HEK293 (cell line): ENCODE data around the gene HIPK1.

Experiments used
- YY1 ChIP-seq: fragments of 450-650 bp; formaldehyde crosslinking; IDR thresholded peaks from 2 replicates; pipeline ENCODE4 v1.5.1; 2018; ENCODE audit warnings: missing biosample characterization, missing genetic modification characterization
- ZEB2 ChIP-seq: fragments of 450-650 bp; formaldehyde crosslinking; IDR thresholded peaks from 2 replicates; pipeline ENCODE4 v1.5.1; 2016; ENCODE audit warnings: missing biosample characterization, missing genetic modification characterization
- ZNF146 ChIP-seq: fragments of 450-650 bp; formaldehyde crosslinking; IDR thresholded peaks from 2 replicates; pipeline ENCODE4 v1.5.1; 2016; ENCODE audit warnings: missing biosample characterization, missing genetic modification characterization
- ZNF174 ChIP-seq: fragments of 450-650 bp; formaldehyde crosslinking; IDR thresholded peaks from 2 replicates; pipeline ENCODE4 v1.5.0; 2017; ENCODE audit warnings: missing biosample characterization, mild to moderate bottlenecking, missing genetic modification characterization
- ZNF624 ChIP-seq: fragments of 450-650 bp; formaldehyde crosslinking; IDR thresholded peaks from 2 replicates; pipeline ENCODE4 v1.5.1; 2017; ENCODE audit warnings: missing biosample characterization, missing genetic modification characterization
- ZNF658 ChIP-seq: fragments of 450-650 bp; formaldehyde crosslinking; IDR thresholded peaks from 2 replicates; pipeline ENCODE4; 2016; ENCODE audit warnings: missing biosample characterization, missing genetic modification characterization
- TF ChIP-seq, protein P1 (sequence below): fragments of 450-650 bp; formaldehyde crosslinking; IDR thresholded peaks from 2 replicates; pipeline ENCODE4 v1.5.1; 2016; ENCODE audit warnings: missing biosample characterization, missing genetic modification characterization

DNA sequence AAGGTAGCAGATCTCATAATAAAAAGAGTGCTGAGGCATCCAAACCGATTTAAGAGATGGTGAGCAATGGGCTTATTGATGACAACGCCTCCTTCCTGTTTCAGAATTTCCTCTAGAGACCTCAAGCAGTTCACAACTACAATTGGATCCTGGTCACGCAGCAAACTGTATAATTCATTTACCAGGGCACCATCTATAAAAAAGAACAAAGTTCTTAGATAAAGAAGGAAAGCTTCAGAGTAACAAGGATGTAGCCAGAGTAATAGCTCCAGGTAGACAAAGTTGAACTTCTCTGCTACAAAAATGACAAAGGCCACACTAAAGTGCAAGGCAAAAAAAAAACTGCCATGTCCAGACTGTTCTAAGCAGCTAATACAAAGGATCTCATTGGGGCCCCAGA lies 27.9 kb upstream of the HIPK1 start:
- TF ChIP-seq, protein P1, sequence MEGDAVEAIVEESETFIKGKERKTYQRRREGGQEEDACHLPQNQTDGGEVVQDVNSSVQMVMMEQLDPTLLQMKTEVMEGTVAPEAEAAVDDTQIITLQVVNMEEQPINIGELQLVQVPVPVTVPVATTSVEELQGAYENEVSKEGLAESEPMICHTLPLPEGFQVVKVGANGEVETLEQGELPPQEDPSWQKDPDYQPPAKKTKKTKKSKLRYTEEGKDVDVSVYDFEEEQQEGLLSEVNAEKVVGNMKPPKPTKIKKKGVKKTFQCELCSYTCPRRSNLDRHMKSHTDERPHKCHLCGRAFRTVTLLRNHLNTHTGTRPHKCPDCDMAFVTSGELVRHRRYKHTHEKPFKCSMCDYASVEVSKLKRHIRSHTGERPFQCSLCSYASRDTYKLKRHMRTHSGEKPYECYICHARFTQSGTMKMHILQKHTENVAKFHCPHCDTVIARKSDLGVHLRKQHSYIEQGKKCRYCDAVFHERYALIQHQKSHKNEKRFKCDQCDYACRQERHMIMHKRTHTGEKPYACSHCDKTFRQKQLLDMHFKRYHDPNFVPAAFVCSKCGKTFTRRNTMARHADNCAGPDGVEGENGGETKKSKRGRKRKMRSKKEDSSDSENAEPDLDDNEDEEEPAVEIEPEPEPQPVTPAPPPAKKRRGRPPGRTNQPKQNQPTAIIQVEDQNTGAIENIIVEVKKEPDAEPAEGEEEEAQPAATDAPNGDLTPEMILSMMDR (tag by site-specific recombination) = no peak
- TF ChIP-seq ZNF146 (tag by site-specific recombination) = no peak
- no peak for TF ChIP-seq ZEB2 (tag by site-specific recombination)
- no peak for TF ChIP-seq ZNF174 (tag by site-specific recombination)
- no peak for TF ChIP-seq ZNF624 (tag by site-specific recombination)
- TF ChIP-seq ZNF658 (tag by site-specific recombination) = no peak
- TF ChIP-seq YY1 (tag by site-specific recombination) = no peak
